Muscle layer of duodenum (tissue), 2 donors: Measurements from ENCODE around the gene RXRA.

Experiments
- H3K27ac ChIP-seq: one replicate; pipeline ENCODE4 v1.7.0; 2013; ENCODE audit warnings: mild to moderate bottlenecking, low read length
- H3K27me3 ChIP-seq: one replicate; pipeline ENCODE4 v1.7.0; 2013; ENCODE audit warnings: low read depth, mild to moderate bottlenecking, control low read depth, low read length
- H3K36me3 ChIP-seq, 2 donors: one replicate each; pipeline ENCODE4 v1.7.0; 2013; ENCODE audit warnings: low read length in 2 of 2, control low read depth in 1 of 2, mild to moderate bottlenecking in 1 of 2; ENCODE audit not compliant: insufficient read depth in 2 of 2, control insufficient read depth in 1 of 2
- H3K4me1 ChIP-seq, 2 donors: one replicate each; pipeline ENCODE4 v1.7.0; 2013; ENCODE audit warnings: low read length in 2 of 2, mild to moderate bottlenecking in 2 of 2, control low read depth in 1 of 2, moderate library complexity in 1 of 2; ENCODE audit not compliant: insufficient read depth in 2 of 2, control insufficient read depth in 1 of 2
- H3K4me3 ChIP-seq, 2 donors: one replicate each; pipeline ENCODE4 v1.7.0; 2013; ENCODE audit warnings: low read length in 2 of 2, low read depth in 1 of 2, mild to moderate bottlenecking in 1 of 2
- H3K9me3 ChIP-seq, 2 donors: one replicate each; pipeline ENCODE4 v1.7.0; 2013; ENCODE audit warnings: low read length in 2 of 2, control low read depth in 1 of 2, mild to moderate bottlenecking in 1 of 2; ENCODE audit not compliant: control insufficient read depth in 1 of 2
- donor health status: healthy.

Gene RXRA

GRCh38 chr9:134403682-134404301, 77.5 kb downstream of the RXRA start:
- no peaks in the 10 kb centered on the region for H3K36me3 ChIP-seq
- H3K27ac ChIP-seq, result no peak overlapping the region
- no peak overlapping the region for H3K4me3 ChIP-seq
- H3K4me1 ChIP-seq, result peaks cover 18 to 65% of the 10 kb centered on the region in 2 donors
- peaks cover 0 to 4% of the 10 kb centered on the region in 2 donors for H3K9me3 ChIP-seq
- no peaks in the 10 kb centered on the region for H3K27me3 ChIP-seq

GRCh38 chr9:134404376-134405358, 78.4 kb downstream of the RXRA start:
- H3K9me3 ChIP-seq, result no peaks in the 10 kb centered on the region
- H3K27me3 ChIP-seq, result no peaks in the 10 kb centered on the region
- no peak overlapping the region for H3K27ac ChIP-seq
- H3K36me3 ChIP-seq, result peaks cover 0 to 7% of the 10 kb centered on the region in 2 donors
- H3K4me3 ChIP-seq, result peak overlapping the region in 1 of 2 donors; percentile 17
- peaks cover 18 to 70% of the 10 kb centered on the region in 2 donors for H3K4me1 ChIP-seq

- Histone ChIP-seq H3K27me3 (no peaks in the 10 kb centered on the region), H3K27ac (no peak overlapping the region), H3K36me3 (peaks cover 0 to 9% of the 10 kb centered on the region in 2 donors), H3K4me3 (no peak overlapping the region), H3K9me3 (no peaks in the 10 kb centered on the region), H3K4me1 (peaks cover 18 to 70% of the 10 kb centered on the region in 2 donors)
Measured at GRCh38 chr9:134405527-134405926, 79.3 kb downstream of the RXRA start.

DNA sequence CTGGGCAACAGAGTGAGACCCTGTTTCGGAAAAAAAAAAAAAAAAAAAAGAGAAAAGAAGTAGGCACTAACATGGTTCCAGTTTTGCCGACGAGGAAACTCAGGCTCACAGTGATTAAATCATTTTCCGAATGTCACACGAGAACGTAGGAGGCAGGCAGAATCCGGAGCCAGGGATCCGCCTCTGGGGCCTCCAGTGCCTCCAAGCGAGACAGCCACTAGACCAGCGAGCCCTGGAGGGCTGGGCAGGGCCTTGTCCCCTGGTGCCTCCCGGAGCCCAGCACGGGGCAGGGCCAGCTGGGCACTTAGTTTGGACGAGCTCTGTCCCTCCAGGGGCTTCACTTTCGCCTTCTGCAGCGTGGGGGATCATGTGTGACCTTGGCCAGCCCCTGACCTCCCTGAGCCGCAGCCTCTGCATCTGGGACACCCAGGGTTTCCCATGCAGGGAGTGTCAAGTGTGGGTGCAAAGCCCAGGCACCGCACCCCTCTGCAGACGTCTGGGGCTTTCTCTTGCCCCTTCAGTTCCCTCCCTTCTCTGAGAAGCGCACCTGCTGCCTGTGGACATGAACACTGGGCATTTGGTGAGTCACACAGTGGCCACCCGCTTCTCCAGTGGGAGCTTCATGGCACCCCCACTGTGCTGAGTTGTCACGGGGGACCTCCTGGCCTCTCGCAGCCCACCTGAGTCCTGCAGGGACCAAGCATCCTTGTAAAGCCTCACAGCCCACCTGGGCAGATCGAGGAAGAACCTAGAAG, 80.3 kb downstream of the RXRA start:
- Histone ChIP-seq H3K9me3 (no peaks in the 10 kb centered on the region), H3K4me3 (peak overlapping the region; percentile 30 to 56), H3K27me3 (no peaks in the 10 kb centered on the region), H3K27ac (peak overlapping the region; percentile 45), H3K4me1 (peaks cover 18 to 78% of the 10 kb centered on the region in 2 donors), H3K36me3 (peaks cover 0 to 9% of the 10 kb centered on the region in 2 donors)

- peak overlapping the region; percentile 45 for H3K27ac ChIP-seq
Measured at GRCh38 chr9:134407121-134407779, 81.0 kb downstream of the RXRA start.

DNA sequence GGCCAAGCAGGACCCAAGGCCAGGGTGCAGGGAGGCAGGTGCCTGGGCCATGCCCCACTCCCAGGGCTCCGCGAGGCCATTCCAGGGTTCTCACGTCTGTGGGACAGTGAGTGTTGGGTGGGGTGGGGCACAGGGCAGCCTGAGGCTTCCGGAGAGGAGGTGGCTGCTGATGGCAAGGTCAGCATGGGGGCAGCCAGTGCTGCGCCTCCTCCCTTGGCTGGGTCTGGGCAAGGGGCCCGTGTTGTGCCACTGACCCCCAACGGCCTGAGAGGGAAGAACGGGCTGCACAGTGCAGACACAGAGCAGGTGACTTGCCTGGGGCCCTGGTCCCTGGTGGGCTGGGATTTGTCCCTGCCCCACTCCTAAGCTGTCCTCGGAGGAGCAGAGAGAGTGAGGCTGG, 82.1 kb downstream of the RXRA start:
- Histone ChIP-seq H3K4me3 (no peak overlapping the region), H3K36me3 (peaks cover 0 to 9% of the 10 kb centered on the region in 2 donors), H3K4me1 (peaks cover 20 to 84% of the 10 kb centered on the region in 2 donors), H3K27ac (no peak overlapping the region), H3K9me3 (no peaks in the 10 kb centered on the region), H3K27me3 (no peaks in the 10 kb centered on the region)

More at GRCh38 chr9:134407121-134407779, 81.0 kb downstream of the RXRA start:
- Histone ChIP-seq H3K4me3 (peak overlapping the region; percentile 30 to 56), H3K27me3 (no peaks in the 10 kb centered on the region), H3K9me3 (no peaks in the 10 kb centered on the region), H3K36me3 (peaks cover 0 to 9% of the 10 kb centered on the region in 2 donors), H3K4me1 (peaks cover 18 to 84% of the 10 kb centered on the region in 2 donors)

DNA sequence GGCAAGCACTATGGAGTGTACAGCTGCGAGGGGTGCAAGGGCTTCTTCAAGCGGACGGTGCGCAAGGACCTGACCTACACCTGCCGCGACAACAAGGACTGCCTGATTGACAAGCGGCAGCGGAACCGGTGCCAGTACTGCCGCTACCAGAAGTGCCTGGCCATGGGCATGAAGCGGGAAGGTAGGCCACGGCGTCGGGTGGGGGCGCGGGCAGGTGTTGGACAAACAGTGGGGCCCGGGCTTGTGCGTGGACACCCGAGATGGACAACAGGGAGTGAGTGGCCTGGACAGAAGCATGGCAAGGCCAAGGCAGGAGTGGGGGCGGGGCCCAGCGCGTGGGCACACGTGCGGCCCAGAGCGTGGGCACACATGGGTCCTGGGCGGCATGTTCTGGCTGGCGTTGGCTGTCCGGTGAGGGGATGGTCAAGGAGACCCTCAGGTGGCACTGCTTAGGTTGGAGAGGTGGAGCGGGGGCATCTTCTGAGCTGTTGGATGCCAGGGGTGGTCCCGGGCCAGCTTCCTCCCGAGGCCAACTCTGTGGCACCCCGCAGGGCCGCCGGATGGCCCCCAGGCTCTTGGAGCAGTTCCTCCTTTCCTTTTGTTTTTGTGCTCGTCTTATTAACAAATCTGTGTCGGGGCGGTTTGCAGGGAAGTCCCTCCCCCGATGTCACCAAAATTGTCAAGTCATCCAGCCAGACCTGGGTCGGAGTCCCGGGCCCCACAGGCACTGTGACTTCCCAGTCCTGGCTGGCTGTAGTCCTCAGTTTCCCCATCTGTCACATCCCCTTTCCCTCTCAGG, 82.9 kb downstream of the RXRA start:
- Histone ChIP-seq H3K27me3 (no peaks in the 10 kb centered on the region), H3K4me3 (no peak overlapping the region), H3K4me1 (peaks cover 13 to 84% of the 10 kb centered on the region in 2 donors), H3K27ac (no peak overlapping the region), H3K9me3 (no peaks in the 10 kb centered on the region), H3K36me3 (peaks cover 0 to 9% of the 10 kb centered on the region in 2 donors)

- Histone ChIP-seq H3K27ac (no peak overlapping the region), H3K4me3 (no peak overlapping the region), H3K9me3 (no peaks in the 10 kb centered on the region), H3K36me3 (peaks cover 0 to 9% of the 10 kb centered on the region in 2 donors), H3K27me3 (no peaks in the 10 kb centered on the region), H3K4me1 (peaks cover 11 to 83% of the 10 kb centered on the region in 2 donors)
Measured at GRCh38 chr9:134410071-134410834, 84.0 kb downstream of the RXRA start.

DNA sequence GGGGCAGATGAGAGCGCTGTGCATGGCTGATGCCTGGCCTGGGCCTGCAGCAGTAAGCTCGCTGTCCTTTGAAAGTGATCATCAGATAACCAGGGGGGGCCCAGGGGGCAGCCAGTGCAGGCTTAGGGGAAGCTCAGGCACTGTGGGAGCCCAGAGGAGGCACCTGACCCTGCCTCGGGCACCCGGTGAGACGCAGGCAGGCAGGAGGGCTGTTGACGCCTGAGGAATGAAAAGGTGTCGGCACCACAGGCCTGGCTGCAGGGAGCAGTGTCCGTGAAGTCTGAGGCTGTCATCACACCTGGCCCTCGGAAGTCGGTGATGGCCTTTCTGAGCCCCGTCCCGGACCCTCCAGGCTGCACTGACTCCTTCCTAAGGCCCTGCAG, 84.6 kb downstream of the RXRA start:
- H3K27me3 ChIP-seq, result no peaks in the 10 kb centered on the region
- no peaks in the 10 kb centered on the region for H3K9me3 ChIP-seq
- peaks cover 0 to 9% of the 10 kb centered on the region in 2 donors for H3K36me3 ChIP-seq
- H3K4me1 ChIP-seq, result peaks cover 11 to 77% of the 10 kb centered on the region in 2 donors
- no peak overlapping the region for H3K27ac ChIP-seq
- no peak overlapping the region for H3K4me3 ChIP-seq
